Spleen (tissue), 11 donors: ENCODE measurements around the gene ABCA5. TPM values are rescaled to one million over a fixed set of nuclear protein-coding genes. Genes with fewer than 3 reads are reported as not detected.
A peak's percentile ranks its signal among the peaks of the same experiment; 100 is the strongest.

Experiments
- DNase-seq: peaks from one replicate; pipeline ENCODE4 v3.0.0-alpha.2; 2020
- H3K27ac ChIP-seq, 8 donors: fragments of 200-600 bp; sonication (generic) in 7 of 8; 1 replicate in 4 of 8; 2 replicates in 4 of 8; pipeline versions ENCODE4 v1.5.0 to v1.8.0; 2016 to 2021; ENCODE audit warnings: inconsistent platforms in 4 of 8, mild to moderate bottlenecking in 4 of 8, moderate library complexity in 1 of 8
- H3K27me3 ChIP-seq, 7 donors: fragments of 200-600 bp; sonication (generic) in 6 of 7; replicated peaks in 1 of 7; 1 replicate in 4 of 7; 2 replicates in 3 of 7; pipeline versions ENCODE4 v1.5.0 to v1.8.0; 2016 to 2021; ENCODE audit warnings: inconsistent platforms in 3 of 7, mild to moderate bottlenecking in 1 of 7
- H3K36me3 ChIP-seq, 6 donors: fragments of 200-600 bp; sonication (generic) in 5 of 6; 1 replicate in 4 of 6; 2 replicates in 2 of 6; pipeline versions ENCODE4 v1.5.0 to v1.8.0; 2016 to 2021; ENCODE audit warnings: inconsistent platforms in 2 of 6
- H3K4me1 ChIP-seq, 6 donors: fragments of 200-600 bp; sonication (generic) in 5 of 6; 1 replicate in 3 of 6; 2 replicates in 3 of 6; pipeline versions ENCODE4 v1.5.0 to v1.8.0; 2016 to 2021; ENCODE audit warnings: inconsistent platforms in 3 of 6
- H3K4me3 ChIP-seq, 8 donors: fragments of 200-600 bp; sonication (generic) in 7 of 8; 1 replicate in 4 of 8; 2 replicates in 4 of 8; pipeline versions ENCODE4 v1.5.0 to v1.8.0; 2016 to 2021; ENCODE audit warnings: inconsistent platforms in 4 of 8, mild to moderate bottlenecking in 4 of 8, moderate library complexity in 2 of 8
- H3K9me3 ChIP-seq, 8 donors: fragments of 200-600 bp; sonication (generic) in 7 of 8; 1 replicate in 4 of 8; 2 replicates in 4 of 8; pipeline versions ENCODE4 v1.5.0 to v1.8.0; 2016 to 2021; ENCODE audit warnings: inconsistent platforms in 4 of 8
- POLR2A ChIP-seq, 3 donors: fragments of 450-650 bp; IDR thresholded peaks; one replicate each; pipeline ENCODE4 v1.5.1; 2017; ENCODE audit warnings: antibody characterized with exemption in 3 of 3, mild to moderate bottlenecking in 1 of 3
- POLR2AphosphoS5 ChIP-seq, 3 donors: sonication (generic); formaldehyde crosslinking; IDR thresholded peaks; one replicate each; pipeline ENCODE4 v1.5.1; 2017; ENCODE audit warnings: antibody characterized with exemption in 3 of 3
- WGBS, 5 donors: extraction: QIAGEN DNeasy Blood & Tissue Kit in 3 of 5; methylation state at CpG; one replicate each; pipeline versions ENCODE4 v1.1.5 to v1.1.7; 2013 to 2018; 5-methylcytosine and 5-hydroxymethylcytosine counted together
- intact Hi-C: fragments of 100-400 bp; cut with DNase I; formaldehyde crosslinking; loops from one replicate; pipeline ENCODE4 v1.15.0; 2023; ENCODE audit warnings: low total_unique reads
- polyA plus RNA-seq, 3 donors: library from polyadenylated mRNA; stranded (reverse); fragments of 200-250 nt; gene quantifications; one replicate each; pipeline ENCODE4 v1.2.1, GENCODE V29; 2013
- total RNA-seq, 7 donors: library from RNA; depleted of rRNA in 3 of 7; stranded (reverse); fragments of >200 nt in 3 of 7; fragmentation: NEBNext Ultra II Directional in 4 of 7; extraction: Animal tissue kit (Norgen Biotek cat#: 25700) in 4 of 7; gene quantifications; one replicate each; pipeline versions ENCODE4 v1.1.0 to v1.2.1, GENCODE V29; 2016 to 2021
- TF ChIP-seq, protein P1 (sequence below), 11 experiments: fragments of 200-600 bp in 7 of 11; fragments of 450-650 bp in 4 of 11; sonication (generic) in 4 of 11; IDR thresholded peaks in 8 of 11; conservative IDR thresholded peaks in 3 of 11; 1 replicate in 7 of 11; 2 replicates in 4 of 11; pipeline versions ENCODE4 v1.4.0 to v1.8.0; 2016 to 2021; ENCODE audit warnings: antibody characterized with exemption in 11 of 11, inconsistent platforms in 4 of 11, mild to moderate bottlenecking in 1 of 11
- donor health status: healthy with polysubstance abuse.
- donor health status: DM: no; HTN: no; CAD: no; lungs with moderate emphysema.
- donor health status: DM: no; HTN: no; CAD: no.
- donor health status: Bipolar disorder and iron deficiency.
- donor health status: healthy.
- donor health status: DM: no; HTN: no; CAD: no.
- donor health status: DM: yes; HTN: yes; CAD: no.

ABCA5 gene
- total and polyA plus RNA-seq, 10 donors: 9.5 to 43.8 (median 23.6) TPM

DNA sequence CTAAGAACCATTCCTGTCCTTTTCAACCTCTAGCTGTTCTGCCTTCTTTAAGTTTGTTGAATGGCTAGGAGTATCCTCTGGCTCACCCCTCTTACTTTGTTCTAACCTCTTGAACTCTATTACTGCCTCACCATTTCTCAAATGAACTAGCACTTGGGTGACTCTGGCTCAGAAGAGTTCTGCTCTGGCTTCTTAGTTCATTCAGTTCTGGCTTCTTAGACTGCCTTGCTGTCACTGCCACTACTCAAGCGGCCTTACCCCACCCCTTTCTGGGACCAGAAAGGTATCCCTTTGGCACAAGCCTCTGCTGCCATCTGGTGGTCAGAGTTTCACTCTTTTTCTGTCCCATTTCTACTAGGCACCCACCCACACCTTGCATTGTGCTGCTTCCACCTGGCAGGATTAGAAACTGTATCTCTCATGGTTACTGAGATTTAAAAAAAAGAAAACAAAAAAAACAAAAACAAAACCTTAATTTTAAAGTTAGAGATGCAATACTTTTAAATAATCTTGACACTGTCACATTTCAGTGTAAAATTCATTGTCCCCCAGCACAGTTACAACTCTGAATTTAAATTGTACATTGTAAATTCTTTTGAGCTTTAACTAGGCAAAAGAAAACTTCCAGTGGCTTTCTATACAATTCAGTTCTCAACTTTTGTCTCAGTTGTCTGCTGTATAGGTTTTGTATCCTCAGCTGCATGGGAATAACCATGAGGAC lies 91.4 kb downstream of the ABCA5 start:
- Histone ChIP-seq H3K27me3 (no peaks in the 10 kb centered on the region), H3K4me1 (peaks cover 0 to 6% (median 2%) of the 10 kb centered on the region in 6 donors), H3K36me3 (no peaks in the 10 kb centered on the region), H3K4me3 (no peak overlapping the region), H3K9me3 (peaks cover 7 to 36% (median 28%) of the 10 kb centered on the region in 8 donors), H3K27ac (peak overlapping the region in 1 of 8 donors; percentile 27)
- peak; percentile 83 for DNase-seq
- WGBS, 5 donors: 0 to 14% (median 4%) methylated on average over 1 of the region's 1 CpG
- TF ChIP-seq POLR2A (IDR thresholded peaks at IDR 0.05) (no peak), POLR2AphosphoS5 (IDR thresholded peaks at IDR 0.05) (no peak)
- TF ChIP-seq, protein P1, sequence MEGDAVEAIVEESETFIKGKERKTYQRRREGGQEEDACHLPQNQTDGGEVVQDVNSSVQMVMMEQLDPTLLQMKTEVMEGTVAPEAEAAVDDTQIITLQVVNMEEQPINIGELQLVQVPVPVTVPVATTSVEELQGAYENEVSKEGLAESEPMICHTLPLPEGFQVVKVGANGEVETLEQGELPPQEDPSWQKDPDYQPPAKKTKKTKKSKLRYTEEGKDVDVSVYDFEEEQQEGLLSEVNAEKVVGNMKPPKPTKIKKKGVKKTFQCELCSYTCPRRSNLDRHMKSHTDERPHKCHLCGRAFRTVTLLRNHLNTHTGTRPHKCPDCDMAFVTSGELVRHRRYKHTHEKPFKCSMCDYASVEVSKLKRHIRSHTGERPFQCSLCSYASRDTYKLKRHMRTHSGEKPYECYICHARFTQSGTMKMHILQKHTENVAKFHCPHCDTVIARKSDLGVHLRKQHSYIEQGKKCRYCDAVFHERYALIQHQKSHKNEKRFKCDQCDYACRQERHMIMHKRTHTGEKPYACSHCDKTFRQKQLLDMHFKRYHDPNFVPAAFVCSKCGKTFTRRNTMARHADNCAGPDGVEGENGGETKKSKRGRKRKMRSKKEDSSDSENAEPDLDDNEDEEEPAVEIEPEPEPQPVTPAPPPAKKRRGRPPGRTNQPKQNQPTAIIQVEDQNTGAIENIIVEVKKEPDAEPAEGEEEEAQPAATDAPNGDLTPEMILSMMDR (IDR thresholded peaks at IDR 0.05 in 8 of 11, conservative IDR thresholded peaks at IDR 0.05 in 3 of 11): peak; percentile 63 to 88 (median 76)
- intact Hi-C loops: loop anchor here (5.0 kb wide), 1 partner anchor 458 kb away; no protein-coding TSS in a partner anchor

DNA sequence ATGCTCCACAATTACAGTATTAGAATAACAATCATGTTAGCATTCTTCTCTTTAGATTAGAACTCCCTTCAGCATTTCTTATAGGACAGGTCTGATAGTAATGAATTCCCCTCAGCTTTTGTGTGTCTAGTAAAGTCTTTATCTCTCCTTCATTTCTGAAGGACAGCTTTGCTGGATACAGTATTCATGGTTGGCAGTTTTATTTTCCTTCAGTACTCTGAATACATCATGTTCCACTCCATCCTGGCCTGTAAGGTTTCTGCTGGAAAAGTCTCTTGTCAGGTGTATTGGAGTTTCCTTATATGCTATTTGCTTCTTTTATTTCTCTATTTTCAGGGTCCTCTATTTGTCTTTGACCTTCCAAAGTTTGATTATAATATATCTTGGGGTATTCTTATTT lies 94.3 kb downstream of the ABCA5 start:
- Histone ChIP-seq H3K4me3 (no peak overlapping the region), H3K36me3 (no peaks in the 10 kb centered on the region), H3K27me3 (no peaks in the 10 kb centered on the region), H3K27ac (no peak overlapping the region), H3K4me1 (peaks cover 0 to 12% (median 9%) of the 10 kb centered on the region in 6 donors), H3K9me3 (peaks cover 7 to 41% (median 29%) of the 10 kb centered on the region in 8 donors)
- intact Hi-C loops: no loop called here
- no peak for TF ChIP-seq POLR2AphosphoS5 (IDR thresholded peaks at IDR 0.05)
- TF ChIP-seq, protein P1 (IDR thresholded peaks at IDR 0.05 in 8 of 11, conservative IDR thresholded peaks at IDR 0.05 in 3 of 11): no peak
- TF ChIP-seq POLR2A (IDR thresholded peaks at IDR 0.05): no peak
- DNase-seq: no peak

DNA sequence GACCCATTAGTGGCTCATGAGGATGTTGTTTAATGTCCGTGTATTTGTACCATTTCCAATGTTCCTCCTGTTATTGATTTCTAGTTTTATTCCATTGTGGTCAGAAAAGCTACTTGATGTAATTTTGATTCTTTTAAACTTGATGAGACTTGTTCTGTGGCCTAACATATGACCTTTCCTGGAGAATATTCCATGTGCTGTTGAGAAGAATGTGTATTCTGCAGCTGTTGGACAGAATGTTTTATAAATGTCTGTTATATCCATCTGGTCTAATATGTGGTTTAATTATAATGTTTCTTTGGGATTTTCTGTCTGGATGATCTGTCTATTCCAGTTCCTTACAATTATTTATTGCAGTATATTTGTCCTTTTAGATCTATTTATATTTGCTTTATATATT lies 95.4 kb downstream of the ABCA5 start:
- no peak overlapping the region for H3K4me3 ChIP-seq
- H3K27me3 ChIP-seq: no peaks in the 10 kb centered on the region
- peaks cover 7 to 41% (median 29%) of the 10 kb centered on the region in 8 donors for H3K9me3 ChIP-seq
- no peak for DNase-seq
- H3K4me1 ChIP-seq: peaks cover 0 to 21% (median 12%) of the 10 kb centered on the region in 6 donors
- 83 to 87% (median 86%) methylated on average over 1 of the region's 1 CpG for WGBS, 5 donors
- TF ChIP-seq, protein P1 (IDR thresholded peaks at IDR 0.05 in 8 of 11, conservative IDR thresholded peaks at IDR 0.05 in 3 of 11): no peak
- TF ChIP-seq POLR2A (IDR thresholded peaks at IDR 0.05) (no peak), POLR2AphosphoS5 (IDR thresholded peaks at IDR 0.05) (no peak)
- H3K27ac ChIP-seq: no peak overlapping the region
- intact Hi-C loops: no loop called here
- H3K36me3 ChIP-seq: no peaks in the 10 kb centered on the region

DNA sequence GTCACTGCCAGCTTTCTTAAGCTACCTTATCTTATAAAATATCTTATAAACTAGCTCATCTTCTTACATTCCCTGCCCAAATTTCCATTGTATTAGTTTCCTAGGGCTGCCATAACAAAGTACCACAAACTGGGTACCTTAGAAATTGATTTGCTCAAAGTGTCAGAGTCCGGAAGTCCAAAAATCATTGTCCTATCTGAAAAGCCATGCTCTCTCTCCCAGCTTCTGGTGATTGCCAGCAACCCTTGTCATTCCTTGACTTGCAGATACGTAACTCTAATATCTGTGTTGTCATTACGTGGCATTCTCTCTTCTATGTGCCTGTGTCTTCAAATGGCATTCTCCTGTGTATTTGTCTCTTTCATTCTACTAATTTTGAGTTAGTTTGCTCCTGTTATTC lies 96.0 kb downstream of the ABCA5 start:
- H3K9me3 ChIP-seq: peaks cover 7 to 41% (median 29%) of the 10 kb centered on the region in 8 donors
- H3K4me3 ChIP-seq: no peak overlapping the region
- 89 to 97% (median 94%) methylated on average over 3 of the region's 3 CpGs for WGBS, 5 donors
- intact Hi-C loops: no loop called here
- TF ChIP-seq, protein P1 (IDR thresholded peaks at IDR 0.05 in 8 of 11, conservative IDR thresholded peaks at IDR 0.05 in 3 of 11): no peak
- TF ChIP-seq POLR2AphosphoS5 (IDR thresholded peaks at IDR 0.05) (no peak), POLR2A (IDR thresholded peaks at IDR 0.05) (no peak)
- H3K36me3 ChIP-seq: no peaks in the 10 kb centered on the region
- DNase-seq: no peak
- peaks cover 0 to 21% (median 12%) of the 10 kb centered on the region in 6 donors for H3K4me1 ChIP-seq
- no peaks in the 10 kb centered on the region for H3K27me3 ChIP-seq
- no peak overlapping the region for H3K27ac ChIP-seq
